ENCODE data around the gene EXOC1L.
"Not testable (repeated sequence)": the region's sequence is repeated elsewhere in the genome, so short reads cannot be mapped to it uniquely, and the experiment has no call there.

DNA sequence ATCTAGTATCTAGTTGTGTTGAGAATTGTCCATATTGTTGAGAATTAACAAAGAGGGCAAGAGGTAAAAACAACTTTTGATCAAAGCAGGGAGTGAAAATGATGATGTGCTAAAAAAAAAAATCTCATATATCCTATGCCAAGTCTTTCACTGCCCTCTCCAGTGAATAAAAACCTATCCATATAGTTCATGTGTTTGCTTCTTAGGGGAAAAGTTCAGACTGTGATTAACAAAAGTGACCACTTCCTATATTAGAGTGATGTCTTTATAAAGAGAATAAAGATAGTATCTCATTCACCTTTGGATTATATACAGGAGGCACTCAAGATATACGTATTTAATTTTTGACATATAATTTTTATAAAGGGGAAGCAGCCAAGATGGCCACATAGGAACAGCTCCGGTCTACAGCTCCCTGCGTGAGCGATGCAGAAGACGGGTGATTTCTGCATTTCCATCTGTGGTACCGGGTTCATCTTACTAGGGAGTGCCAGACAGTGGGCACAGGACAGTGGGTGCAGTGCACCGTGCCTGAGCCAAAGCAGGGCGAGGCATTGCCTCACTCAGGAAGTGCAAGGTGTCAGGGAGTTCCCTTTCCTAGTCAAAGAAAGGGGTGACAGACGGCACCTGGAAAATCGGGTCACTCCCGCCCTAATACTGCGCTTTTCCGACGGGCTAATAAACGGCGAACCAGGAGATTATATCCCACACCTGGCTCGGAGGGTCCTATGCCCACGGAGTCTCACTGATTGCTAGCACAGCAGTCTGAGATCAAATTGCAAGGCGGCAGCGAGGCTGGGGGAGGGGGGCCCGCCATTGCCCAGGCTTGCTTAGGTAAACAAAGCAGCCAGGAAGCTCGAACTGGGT lies 22.0 kb downstream of the EXOC1L start:
- TF ChIP-seq POLR2AphosphoS5, POLR2A (IDR thresholded peaks at IDR 0.05): not testable (repeated sequence)
